NCI-H2171 (cell line): ENCODE measurements around the gene KRT25.
"Not testable (repeated sequence)": the region's sequence is repeated elsewhere in the genome, so short reads cannot be mapped to it uniquely, and the experiment has no call there.

ENCODE experiments used
- DNase-seq: peaks from one replicate; lab custom pipeline; 2025; lab: John Stamatoyannopoulos, UW

The KRT25 gene

DNA sequence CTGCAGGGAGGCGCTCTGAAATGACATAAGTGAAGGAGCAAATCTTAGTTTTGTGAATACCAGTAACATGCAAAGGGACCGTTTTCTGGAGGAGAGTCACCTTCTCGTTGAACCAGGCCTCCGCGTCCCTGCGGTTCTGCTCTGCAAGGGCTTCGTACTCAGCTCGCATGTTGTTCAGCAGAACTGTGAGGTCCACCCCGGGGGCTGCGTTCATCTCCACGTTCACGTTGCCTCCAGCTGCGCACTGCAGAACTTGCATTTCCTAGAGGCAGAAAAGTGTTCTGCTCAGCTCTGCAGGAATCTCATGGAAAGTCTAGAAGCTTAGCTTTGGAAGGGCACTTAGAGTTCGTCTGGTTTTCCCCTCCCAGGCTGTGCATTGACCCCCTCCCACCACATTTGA lies 4.1 kb downstream of the KRT25 start:
- no peak for DNase-seq

GRCh38 chr17:40750391-40750790 lies 4.7 kb downstream of the KRT25 start:
- DNase-seq = no peak

DNA sequence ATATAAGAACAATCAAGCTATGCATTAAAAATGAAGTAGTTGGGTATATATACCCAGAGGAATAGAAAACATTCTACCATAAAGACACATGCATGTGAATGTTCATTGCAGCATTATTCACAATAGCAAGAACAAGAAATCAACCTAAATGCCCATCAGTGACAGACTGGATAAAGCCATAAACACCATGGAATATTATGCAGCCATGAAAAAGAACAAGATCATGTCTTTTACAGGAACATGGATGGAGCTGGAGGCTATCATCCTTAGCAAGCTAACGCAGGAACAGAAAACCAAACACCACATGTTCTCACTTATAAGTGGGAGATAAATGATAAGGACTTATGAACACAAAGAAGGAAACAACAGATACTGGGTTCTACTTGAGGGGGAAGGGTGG lies 6.5 kb downstream of the KRT25 start:
- DNase-seq = not testable (repeated sequence)

DNA sequence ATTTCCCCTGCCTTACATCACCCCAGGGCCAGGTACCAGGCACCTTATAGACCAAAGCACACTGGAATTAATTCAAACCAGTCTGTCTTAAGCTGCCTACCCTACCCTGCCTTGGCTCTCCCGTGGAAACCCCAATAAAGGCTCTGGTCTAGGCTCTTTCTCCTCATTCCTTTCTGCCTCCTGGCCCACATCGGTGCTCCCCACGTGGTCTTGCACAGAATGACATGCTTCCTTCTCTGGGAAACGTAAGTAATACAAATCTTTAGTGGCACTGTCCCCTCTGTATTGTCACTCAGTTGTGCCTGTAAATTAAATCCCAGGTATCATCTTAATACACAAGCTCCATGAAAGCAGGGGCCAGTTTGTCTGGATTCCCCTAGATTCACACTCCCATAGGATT lies 16.6 kb downstream of the KRT25 start:
- DNase-seq = no peak

DNA sequence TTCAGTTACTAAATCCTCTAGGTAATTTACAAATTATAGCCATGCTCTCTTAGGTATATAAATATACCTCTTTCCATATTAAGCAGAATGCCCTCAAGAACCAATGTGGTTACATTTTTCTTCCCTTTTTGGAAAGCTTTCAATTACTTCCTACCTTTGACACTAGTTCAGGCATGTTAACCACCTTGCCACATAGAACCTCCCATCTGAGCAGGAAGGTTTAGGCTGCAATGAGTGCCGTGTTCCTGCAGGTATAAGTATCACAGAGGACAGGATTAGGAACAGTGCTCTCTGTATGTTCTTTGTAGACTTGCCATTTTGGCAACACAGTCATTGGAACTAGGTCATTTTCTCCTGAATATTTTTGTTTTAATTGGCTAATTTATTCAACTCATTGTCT lies 20.1 kb downstream of the KRT25 start:
- DNase-seq = no peak

- no peak for DNase-seq
Measured at GRCh38 chr17:40734018-40734417, 21.1 kb downstream of the KRT25 start.

GRCh38 chr17:40730970-40731369 lies 24.2 kb downstream of the KRT25 start:
- DNase-seq = no peak

GRCh38 chr17:40727447-40728231 lies 27.5 kb downstream of the KRT25 start:
- DNase-seq = no peak

GRCh38 chr17:40726919-40727318 lies 28.2 kb downstream of the KRT25 start:
- DNase-seq = no peak

DNA sequence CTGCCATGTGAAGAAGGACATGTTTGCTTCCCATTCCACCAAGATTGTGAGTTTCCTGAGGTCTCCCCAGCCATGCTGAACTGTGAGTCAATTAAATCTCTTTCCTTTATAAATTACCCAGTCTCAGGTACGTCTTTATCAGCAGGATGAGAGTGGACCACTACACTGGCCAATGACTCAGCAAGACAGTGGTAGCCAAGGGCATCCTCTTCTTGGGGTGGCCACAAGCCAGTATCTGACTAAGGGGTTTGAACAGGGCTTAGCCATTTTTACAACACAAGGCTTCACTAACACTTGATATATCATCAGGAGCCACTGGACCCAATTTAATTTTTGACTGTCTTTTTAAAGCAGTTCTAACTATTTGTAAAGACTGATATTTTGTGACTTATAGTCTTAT lies 30.5 kb downstream of the KRT25 start:
- no peak for DNase-seq

DNA sequence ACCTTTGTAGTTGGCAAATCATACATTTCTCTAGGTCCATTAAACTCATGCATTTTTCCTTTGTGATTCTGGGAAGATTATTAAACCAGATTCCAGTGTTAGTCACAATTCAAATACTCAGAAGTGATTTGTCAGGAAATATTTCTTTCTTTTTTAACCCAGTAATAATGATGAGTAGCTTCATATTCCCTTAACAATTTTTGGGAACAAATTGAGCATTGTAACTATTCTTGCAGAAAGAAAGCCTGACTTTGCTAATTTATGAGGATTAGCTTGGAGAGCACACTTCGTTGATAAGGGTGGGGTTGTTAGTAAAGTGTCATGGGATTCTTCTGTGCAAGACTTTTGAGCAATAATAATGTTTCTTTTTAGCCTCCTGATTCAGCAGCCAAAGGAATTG lies 32.9 kb downstream of the KRT25 start:
- DNase-seq = no peak

GRCh38 chr17:40720899-40721298 lies 34.2 kb downstream of the KRT25 start:
- DNase-seq = no peak

DNA sequence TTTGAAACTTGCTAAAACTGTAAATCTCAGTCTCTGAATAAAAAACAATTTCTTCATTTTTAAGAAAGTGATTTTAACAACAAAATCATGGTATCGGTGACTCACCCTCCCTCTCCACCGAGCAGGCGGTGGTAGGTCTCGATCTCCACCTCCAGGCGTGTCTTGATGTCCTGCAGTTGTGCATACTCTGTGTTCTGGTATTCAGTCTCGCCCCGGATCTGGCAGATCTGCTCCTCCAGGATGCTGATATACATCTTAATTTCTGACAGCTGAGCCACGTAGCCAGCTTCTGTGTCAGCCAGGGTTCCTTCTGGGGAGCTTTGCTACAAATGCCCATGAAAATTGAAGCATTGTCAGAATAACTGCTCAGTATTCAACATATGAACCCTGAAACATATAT lies 36.2 kb downstream of the KRT25 start:
- no peak for DNase-seq

DNA sequence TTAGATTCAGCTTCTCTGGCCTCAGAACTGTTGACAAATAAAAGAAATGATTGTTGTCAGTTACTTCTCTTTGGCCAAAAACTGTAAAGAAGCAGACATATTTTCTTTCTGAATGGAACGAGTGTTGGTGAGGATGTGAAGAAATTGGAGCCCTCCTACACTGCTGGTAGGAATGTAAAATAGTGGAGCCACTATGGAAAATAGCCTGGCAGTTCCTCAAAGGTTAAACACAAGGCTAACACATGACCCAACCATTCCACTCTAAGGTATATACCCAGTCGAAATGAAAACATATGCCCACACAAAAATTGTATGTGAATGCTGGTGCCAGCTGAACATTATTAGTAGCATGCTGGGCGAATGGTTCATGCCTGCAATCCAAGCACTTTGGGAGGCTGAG lies 37.4 kb downstream of the KRT25 start:
- no peak for DNase-seq

DNA sequence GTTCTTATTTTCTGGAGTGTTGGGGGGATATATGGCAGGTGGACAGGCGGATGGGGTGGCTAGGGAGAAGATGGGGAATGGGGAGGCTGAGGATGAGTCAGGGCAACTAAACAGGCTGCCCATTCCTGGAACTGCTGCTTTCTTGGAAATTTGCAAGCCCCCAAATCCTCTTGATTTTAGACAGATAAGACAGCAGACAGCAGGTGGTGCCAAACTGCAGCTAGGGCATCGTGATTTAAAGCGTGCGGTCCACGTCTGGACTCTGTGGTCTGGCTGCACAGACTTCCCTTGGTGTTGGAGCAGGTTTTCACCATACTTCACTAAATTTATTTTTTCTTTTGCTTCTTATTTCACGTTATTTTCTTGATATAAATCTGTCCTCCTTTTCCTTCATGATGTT lies 40.7 kb downstream of the KRT25 start:
- DNase-seq = no peak

GRCh38 chr17:40707745-40708144 lies 47.4 kb downstream of the KRT25 start:
- DNase-seq = no peak

GRCh38 chr17:40705584-40705983 lies 49.5 kb downstream of the KRT25 start:
- DNase-seq = no peak

DNA sequence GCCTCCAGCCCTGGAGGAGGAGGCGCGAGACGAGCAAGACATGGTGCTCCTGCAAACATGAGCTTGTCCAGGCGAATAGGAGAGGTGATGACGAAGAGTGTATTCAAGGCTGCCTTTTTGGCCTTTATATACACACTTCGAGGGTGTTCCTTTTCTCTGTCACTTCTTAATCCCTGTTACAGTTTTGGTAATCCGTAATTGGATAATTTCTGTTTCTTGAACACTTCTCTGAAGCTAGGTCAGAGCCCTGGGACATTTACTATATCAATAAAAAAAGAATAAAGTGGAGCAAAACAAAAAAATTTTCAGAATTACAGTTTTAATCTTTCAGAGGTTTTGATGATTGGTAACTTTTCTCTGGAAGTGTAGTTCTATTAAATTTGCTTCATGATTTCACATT lies 51.5 kb downstream of the KRT25 start, which contains the start of gene KRT24:
TSS of gene KRT24 (minus strand) at position 101 of the 400 bp plus-strand sequence. CDS start at position 42, 59 bp downstream.
- DNase-seq = no peak

DNA sequence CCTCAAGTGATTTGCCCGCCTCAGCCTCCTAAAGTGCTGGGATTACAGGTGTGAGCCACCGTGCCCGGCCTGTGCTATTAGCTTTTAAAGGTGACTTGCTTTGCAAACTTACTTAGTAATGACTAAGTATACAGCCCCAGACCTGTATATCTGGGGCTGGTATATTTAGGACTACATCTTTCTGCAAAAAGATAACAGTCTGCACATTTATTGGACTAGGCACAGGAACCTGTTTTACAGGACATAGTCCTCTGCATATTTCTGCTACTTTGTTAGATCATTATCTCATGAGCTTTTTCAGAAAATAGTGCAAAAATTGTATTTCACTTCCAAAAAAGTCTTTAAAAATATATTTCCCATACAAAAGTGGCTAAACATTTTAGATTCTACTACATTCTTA lies 52.9 kb downstream of the KRT25 start:
- DNase-seq = no peak

DNA sequence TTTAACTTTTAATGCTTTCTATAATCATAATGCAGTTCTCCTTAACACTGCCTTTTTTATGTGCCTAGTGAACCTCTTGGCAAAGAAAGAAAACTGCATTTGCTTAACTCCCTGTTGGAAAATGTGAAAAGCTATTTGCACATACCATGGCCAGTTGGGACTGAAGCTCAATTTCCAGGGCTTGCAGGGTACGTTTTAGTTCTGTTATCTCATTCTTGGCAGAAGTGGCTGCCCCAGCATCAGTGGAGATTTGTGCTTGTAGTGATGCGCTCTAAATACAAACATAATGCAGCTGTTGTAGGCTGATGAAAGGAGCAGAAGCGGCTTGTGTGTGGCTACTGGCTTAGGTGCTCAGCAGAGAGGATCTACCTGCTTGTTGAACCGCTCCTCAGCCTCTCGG lies 55.3 kb downstream of the KRT25 start:
- DNase-seq = no peak

DNA sequence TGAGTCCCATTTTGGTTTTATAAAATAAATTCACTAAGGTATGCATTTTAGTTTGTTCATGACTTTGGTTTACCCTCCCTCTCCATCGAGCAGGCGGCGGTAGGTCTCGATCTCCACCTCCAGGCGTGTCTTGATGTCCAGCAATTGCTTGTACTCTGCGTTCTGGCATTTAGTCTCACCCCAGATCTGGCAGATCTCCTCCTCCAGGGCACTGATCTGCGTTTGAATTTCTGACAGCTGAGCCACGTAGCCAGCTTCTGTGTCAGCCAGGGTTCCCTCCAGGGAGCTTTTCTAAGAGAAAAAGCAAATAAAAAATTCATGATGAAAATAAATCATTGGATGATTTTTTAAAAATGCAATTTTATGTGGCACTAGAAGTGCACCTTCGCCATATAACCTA lies 55.8 kb downstream of the KRT25 start:
- DNase-seq = no peak
